Activated CD4-positive, alpha-beta memory T cell treated with anti-CD3 and anti-CD28 coated beads, Interleukin-2, amount 10 ng/mL, durations not matched to agents 7 days and 5 days (primary cell): Measurements from ENCODE around the gene SRSF4. TPM values are rescaled to one million over a fixed set of nuclear protein-coding genes. Genes with fewer than 3 reads are reported as not detected.
"Not testable (repeated sequence)": the region's sequence is repeated elsewhere in the genome, so short reads cannot be mapped to it uniquely, and the experiment has no call there.

Experiments
- CTCF ChIA-PET: fragments of 350-600 bp; sonication (Branson Sonifier 250); formaldehyde crosslinking; loops from one replicate; lab custom pipeline; 2021; ENCODE audit warnings: antibody characterized with exemption, inconsistent platforms; lab: Charles Lee
- POLR2A ChIA-PET: fragments of 350-600 bp; sonication (Branson Sonifier 250); formaldehyde crosslinking; loops from one replicate; lab custom pipeline; 2021; ENCODE audit warnings: antibody characterized with exemption; lab: Charles Lee
- DNase-seq: peaks from one replicate; pipeline ENCODE4 v3.0.0-alpha.2; 2020
- H3K27ac Mint-ChIP-seq: one replicate; pipeline ENCODE4 v1.8.0; 2021; ENCODE audit warnings: mild to moderate bottlenecking, mixed read lengths
- H3K27me3 Mint-ChIP-seq: one replicate; pipeline ENCODE4 v1.8.0; 2021; ENCODE audit warnings: mixed read lengths
- H3K36me3 Mint-ChIP-seq: one replicate; pipeline ENCODE4 v1.8.0; 2021; ENCODE audit warnings: low read depth, mixed read lengths
- H3K4me1 Mint-ChIP-seq: one replicate; pipeline ENCODE4 v1.8.0; 2021; ENCODE audit warnings: mixed read lengths
- H3K4me3 Mint-ChIP-seq: one replicate; pipeline ENCODE4 v1.8.0; 2021; ENCODE audit warnings: mild to moderate bottlenecking, mixed read lengths
- H3K9me3 Mint-ChIP-seq: one replicate; pipeline ENCODE4 v1.8.0; 2021; ENCODE audit warnings: mixed read lengths
- total RNA-seq, 2 experiments: library from RNA; stranded (reverse); gene quantifications; one replicate each; pipeline ENCODE4 v1.2.3, GENCODE V29; 2021

SRSF4 gene
- total RNA-seq, result 100 to 1,000 TPM; 121 to 123 TPM

DNA sequence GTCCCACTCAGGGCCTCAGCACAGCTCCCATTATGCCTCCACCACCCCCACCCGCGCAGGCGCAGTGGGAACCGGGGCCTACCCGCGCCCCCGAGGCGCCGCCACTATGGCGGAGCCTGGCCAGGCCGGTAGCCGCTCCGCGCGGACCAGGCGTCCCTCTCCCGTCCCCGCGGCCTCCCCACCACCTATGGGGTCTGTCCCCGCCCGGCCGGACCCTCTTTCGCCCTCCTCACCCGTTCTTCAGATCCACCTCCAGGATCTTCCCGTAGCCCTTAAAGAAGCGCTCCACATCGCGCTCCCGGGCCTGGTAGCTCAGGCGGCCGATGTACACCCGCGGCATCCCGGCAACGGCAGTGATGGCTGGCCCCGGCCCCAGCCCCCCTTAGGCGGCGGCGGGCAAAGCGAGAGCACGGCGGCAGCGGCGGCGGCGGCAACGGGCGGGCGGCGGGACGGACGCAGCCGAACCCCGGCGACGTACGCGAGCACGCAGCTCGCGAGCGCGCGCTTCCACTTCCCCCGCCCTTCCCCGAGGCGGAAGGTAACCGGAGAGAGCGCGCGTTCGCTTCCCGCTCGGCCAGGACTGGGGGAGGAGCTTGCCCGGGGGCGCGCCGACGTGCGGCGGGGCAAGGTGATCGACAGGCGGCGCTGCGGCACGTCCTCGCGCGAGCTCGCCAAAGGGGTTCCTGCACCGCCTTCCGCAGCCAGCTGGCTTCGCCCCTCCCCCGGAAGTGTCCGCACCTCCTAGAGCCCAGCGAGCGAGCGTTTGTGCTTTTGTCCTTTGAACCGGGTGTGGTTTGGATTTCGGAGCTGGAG, at the start of gene SRSF4:
TSS of gene SRSF4 (minus strand) at position 488 of the 813 bp plus-strand sequence. CDS start at position 340, 148 bp downstream.
- ChIA-PET CTCF (interaction anchor here (0.6 to 6.5 kb wide), 27 partner anchors 10 to 1881 kb away, joined by 3 to 72 read pairs (median 4); partner anchors contain the start of genes EPB41, GMEB1, PTPRU and TAF12), POLR2A (interaction anchor here (0.6 to 6.1 kb wide), 37 partner anchors 9 to 1537 kb away, joined by 3 to 108 read pairs (median 8); partner anchors contain the start of genes ATP5IF1, EPB41, GMEB1 and MECR)
- H3K4me3 Mint-ChIP-seq, result peak within 1 kb of the TSS; percentile 98
- peak; percentile 99 for DNase-seq
- peak within 1 kb of the TSS; percentile 95 for H3K27ac Mint-ChIP-seq
- no peaks in the 10 kb centered on the region for H3K27me3 Mint-ChIP-seq
- peaks cover 39% of the 10 kb centered on the region for H3K36me3 Mint-ChIP-seq
- H3K4me1 Mint-ChIP-seq, result peaks cover 50% of the 10 kb centered on the region
- H3K9me3 Mint-ChIP-seq, result no peaks in the 10 kb centered on the region

GRCh38 chr1:29230553-29231378, 49.1 kb upstream of the SRSF4 start, which contains the start of gene MECR:
TSS of gene MECR (minus strand) at chr1:29230934. CDS start at chr1:29230906, 28 bp downstream.
- peak; percentile 96 for DNase-seq
- ChIA-PET CTCF (no interaction called here), POLR2A (interaction anchor here (0.8 to 2.7 kb wide), 5 partner anchors 9 to 317 kb away, joined by 3 to 18 read pairs (median 5); partner anchors contain the start of genes EPB41 and SRSF4)
- peak within 1 kb of the TSS; percentile 81 for H3K27ac Mint-ChIP-seq
- H3K4me1 Mint-ChIP-seq, result peaks cover 20% of the 10 kb centered on the region
- H3K9me3 Mint-ChIP-seq, result no peaks in the 10 kb centered on the region
- H3K4me3 Mint-ChIP-seq, result peak within 1 kb of the TSS; percentile 98
- H3K36me3 Mint-ChIP-seq, result no peaks in the 10 kb centered on the region
- H3K27me3 Mint-ChIP-seq, result peaks cover 17% of the 10 kb centered on the region

GRCh38 chr1:29230204-29230552, 48.5 kb upstream of the SRSF4 start:
- no peak for DNase-seq
- peaks cover 14% of the 10 kb centered on the region for H3K27me3 Mint-ChIP-seq
- CTCF ChIA-PET, result interaction anchor here (0.9 kb wide), 1 partner anchor 28 kb away, joined by 3 read pairs; no protein-coding TSS in a partner anchor
- peak overlapping the region; percentile 98 for H3K4me3 Mint-ChIP-seq
- no peaks in the 10 kb centered on the region for H3K9me3 Mint-ChIP-seq
- peak overlapping the region; percentile 81 for H3K27ac Mint-ChIP-seq
- H3K4me1 Mint-ChIP-seq, result peaks cover 19% of the 10 kb centered on the region
- no peaks in the 10 kb centered on the region for H3K36me3 Mint-ChIP-seq
- POLR2A ChIA-PET, result interaction anchor here (0.8 to 2.7 kb wide), 5 partner anchors 9 to 316 kb away, joined by 3 to 18 read pairs (median 5); partner anchors contain the start of genes EPB41 and SRSF4

DNA sequence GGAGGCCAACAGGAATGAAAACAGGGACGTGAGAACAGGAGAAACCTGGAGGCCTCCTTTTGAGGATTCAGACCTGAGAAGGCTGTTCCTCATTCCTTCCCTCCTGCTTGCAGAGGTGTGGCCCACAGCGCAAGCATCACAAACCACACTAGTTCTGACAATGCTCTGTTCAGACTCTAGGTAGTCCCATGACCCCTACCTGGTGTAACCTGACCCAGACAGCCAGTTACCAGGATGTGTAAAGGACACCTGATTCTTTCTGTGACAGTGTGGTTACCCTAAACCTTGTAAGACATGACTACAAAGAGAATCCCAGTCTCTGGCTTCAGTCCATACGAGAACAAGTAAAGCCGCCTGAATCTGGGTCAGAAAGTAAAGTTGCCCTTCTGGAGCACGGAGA, 45.8 kb upstream of the SRSF4 start:
- no peak overlapping the region for H3K4me3 Mint-ChIP-seq
- no peaks in the 10 kb centered on the region for H3K36me3 Mint-ChIP-seq
- DNase-seq, result no peak
- peaks cover 19% of the 10 kb centered on the region for H3K4me1 Mint-ChIP-seq
- no peaks in the 10 kb centered on the region for H3K27me3 Mint-ChIP-seq
- no peaks in the 10 kb centered on the region for H3K9me3 Mint-ChIP-seq
- CTCF ChIA-PET, result no interaction called here
- no peak overlapping the region for H3K27ac Mint-ChIP-seq
- POLR2A ChIA-PET, result no interaction called here

- POLR2A ChIA-PET, result interaction anchor here (0.9 kb wide), 1 partner anchor 44 kb away, joined by 3 read pairs; no protein-coding TSS in a partner anchor
- no peaks in the 10 kb centered on the region for H3K36me3 Mint-ChIP-seq
- no peaks in the 10 kb centered on the region for H3K9me3 Mint-ChIP-seq
- H3K4me3 Mint-ChIP-seq, result no peak overlapping the region
- no peak for DNase-seq
- no peak overlapping the region for H3K27ac Mint-ChIP-seq
- H3K27me3 Mint-ChIP-seq, result no peaks in the 10 kb centered on the region
- CTCF ChIA-PET, result no interaction called here
- H3K4me1 Mint-ChIP-seq, result peaks cover 9% of the 10 kb centered on the region
Observed at GRCh38 chr1:29225361-29225760, 43.7 kb upstream of the SRSF4 start.

DNA sequence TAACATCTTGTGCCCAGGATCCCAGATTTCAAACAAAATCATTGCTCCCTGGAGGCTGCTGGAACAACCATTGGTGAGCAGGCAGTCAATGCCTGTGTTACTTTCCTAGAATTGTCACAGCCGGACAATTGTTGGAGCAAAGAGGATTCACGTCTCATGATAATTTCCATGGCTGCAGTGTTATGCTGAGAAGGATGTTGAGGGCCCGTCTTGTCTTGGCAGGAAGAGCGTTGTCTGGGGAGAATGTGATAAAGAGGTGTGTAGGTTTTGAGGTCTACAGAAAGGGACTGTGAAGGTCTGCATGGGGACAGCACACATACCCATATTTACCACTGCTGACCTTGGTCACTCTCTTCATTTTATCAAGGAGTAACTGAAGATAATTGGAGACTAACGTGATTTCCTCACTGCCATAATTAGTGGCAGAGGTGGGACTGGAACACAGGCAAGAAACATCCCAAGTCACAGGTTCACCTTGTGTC, 42.7 kb upstream of the SRSF4 start:
- H3K9me3 Mint-ChIP-seq, result no peaks in the 10 kb centered on the region
- ChIA-PET CTCF (no interaction called here), POLR2A (interaction anchor here (0.9 kb wide), 1 partner anchor 43 kb away, joined by 3 read pairs; no protein-coding TSS in a partner anchor)
- H3K4me3 Mint-ChIP-seq, result no peak overlapping the region
- H3K27ac Mint-ChIP-seq, result no peak overlapping the region
- no peaks in the 10 kb centered on the region for H3K27me3 Mint-ChIP-seq
- no peaks in the 10 kb centered on the region for H3K36me3 Mint-ChIP-seq
- DNase-seq, result no peak
- H3K4me1 Mint-ChIP-seq, result peaks cover under 1% of the 10 kb centered on the region

DNA sequence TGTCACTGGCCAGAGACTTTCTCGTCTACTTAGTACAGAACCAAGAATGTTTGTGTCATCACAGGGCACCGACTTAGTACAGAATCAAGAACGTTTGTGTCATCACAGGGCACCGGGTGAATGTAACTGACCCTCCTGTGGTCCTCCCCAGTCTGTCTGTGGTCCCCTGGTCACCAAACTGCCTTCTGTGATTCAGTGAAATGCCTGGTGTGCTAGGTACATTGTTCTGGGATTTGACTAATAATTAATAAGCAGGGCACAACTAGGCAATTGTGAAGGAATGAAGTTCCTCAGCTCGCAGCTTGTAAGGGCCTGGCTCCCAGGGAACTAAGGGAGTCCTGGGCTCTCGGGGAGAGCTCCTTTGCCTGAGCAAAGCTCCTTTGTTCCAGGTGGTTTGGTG, 41.8 kb upstream of the SRSF4 start:
- no peaks in the 10 kb centered on the region for H3K9me3 Mint-ChIP-seq
- H3K36me3 Mint-ChIP-seq, result no peaks in the 10 kb centered on the region
- POLR2A ChIA-PET, result no interaction called here

GRCh38 chr1:29222686-29223085, 41.0 kb upstream of the SRSF4 start:
- POLR2A ChIA-PET, result no interaction called here
- Mint-ChIP-seq H3K27me3 (no peaks in the 10 kb centered on the region), H3K4me1 (no peaks in the 10 kb centered on the region), H3K4me3 (no peak overlapping the region), H3K9me3 (no peaks in the 10 kb centered on the region), H3K36me3 (no peaks in the 10 kb centered on the region), H3K27ac (no peak overlapping the region)
- DNase-seq, result no peak
- CTCF ChIA-PET, result no interaction called here

More for the DNA sequence above, 41.8 kb upstream of the SRSF4 start:
- no peak for DNase-seq
- CTCF ChIA-PET, result interaction anchor here (0.7 kb wide), 1 partner anchor 753 kb away, joined by 3 read pairs; no protein-coding TSS in a partner anchor
- Mint-ChIP-seq H3K4me3 (no peak overlapping the region), H3K27me3 (no peaks in the 10 kb centered on the region), H3K4me1 (no peaks in the 10 kb centered on the region), H3K27ac (no peak overlapping the region)

GRCh38 chr1:29222260-29222659, 40.6 kb upstream of the SRSF4 start:
- DNase-seq, H3K36me3 Mint-ChIP-seq, POLR2A ChIA-PET, H3K4me3 Mint-ChIP-seq, H3K9me3 Mint-ChIP-seq, CTCF ChIA-PET, H3K27me3 Mint-ChIP-seq, H3K27ac Mint-ChIP-seq, H3K4me1 Mint-ChIP-seq: not testable (repeated sequence)

DNA sequence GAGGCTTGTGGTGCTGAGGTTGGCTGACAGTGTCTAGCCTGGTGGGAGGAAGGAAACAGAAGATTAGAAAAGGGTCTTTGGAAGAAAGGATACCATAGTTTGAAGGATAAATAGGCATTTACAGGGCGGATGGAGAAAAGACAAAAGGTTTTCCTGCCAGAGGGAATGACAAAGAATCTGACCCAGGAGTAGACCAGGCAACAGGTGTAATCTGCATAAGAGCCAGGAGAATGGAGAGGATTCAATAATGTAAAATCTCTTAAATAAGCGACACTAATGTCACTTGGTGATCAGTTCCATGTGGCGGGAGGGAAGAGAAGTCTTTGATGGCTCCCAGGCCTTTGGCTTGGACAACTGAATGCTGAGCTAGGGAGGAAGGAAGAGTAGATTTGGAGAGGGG, 39.6 kb upstream of the SRSF4 start:
- Mint-ChIP-seq H3K27me3 (no peaks in the 10 kb centered on the region), H3K4me3 (no peak overlapping the region), H3K4me1 (no peaks in the 10 kb centered on the region), H3K9me3 (no peaks in the 10 kb centered on the region), H3K36me3 (no peaks in the 10 kb centered on the region), H3K27ac (no peak overlapping the region)
- no peak for DNase-seq
- ChIA-PET POLR2A (no interaction called here), CTCF (no interaction called here)

- no peaks in the 10 kb centered on the region for H3K9me3 Mint-ChIP-seq
- no peak overlapping the region for H3K4me3 Mint-ChIP-seq
- no peaks in the 10 kb centered on the region for H3K4me1 Mint-ChIP-seq
- peaks cover 4% of the 10 kb centered on the region for H3K36me3 Mint-ChIP-seq
- CTCF ChIA-PET, result interaction anchor here (1.4 kb wide), 1 partner anchor 16 kb away, joined by 5 read pairs; no protein-coding TSS in a partner anchor
- DNase-seq, result no peak
- no peaks in the 10 kb centered on the region for H3K27me3 Mint-ChIP-seq
- POLR2A ChIA-PET, result interaction anchor here (1.6 kb wide), 1 partner anchor 12 kb away, joined by 5 read pairs; no protein-coding TSS in a partner anchor
- no peak overlapping the region for H3K27ac Mint-ChIP-seq
Observed at GRCh38 chr1:29218223-29218622, 36.5 kb upstream of the SRSF4 start.

DNA sequence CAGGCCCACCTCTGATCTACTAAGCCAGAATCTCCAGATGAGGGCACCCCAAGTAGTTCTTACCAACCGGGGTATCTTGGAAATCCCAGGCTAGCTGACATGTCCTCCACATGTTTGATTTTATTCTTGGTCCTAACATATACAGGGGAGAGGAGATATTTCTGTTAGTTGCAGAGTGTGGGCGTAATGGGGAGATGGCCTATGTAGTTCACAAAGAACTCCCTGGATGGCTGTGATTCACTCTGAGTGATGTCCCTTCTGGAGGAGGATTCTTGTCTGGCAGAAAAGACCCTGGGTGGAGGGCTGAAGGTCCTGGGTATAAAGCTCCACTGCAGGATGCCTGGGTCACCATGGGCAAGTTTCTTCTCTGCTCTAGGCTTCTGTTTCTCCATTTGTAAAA, 35.9 kb upstream of the SRSF4 start:
- H3K4me3 Mint-ChIP-seq, result no peak overlapping the region
- H3K4me1 Mint-ChIP-seq, result no peaks in the 10 kb centered on the region
- no peaks in the 10 kb centered on the region for H3K27me3 Mint-ChIP-seq
- DNase-seq, result no peak
- H3K36me3 Mint-ChIP-seq, result peaks cover 6% of the 10 kb centered on the region
- CTCF ChIA-PET, result no interaction called here
- POLR2A ChIA-PET, result interaction anchor here (1.6 kb wide), 1 partner anchor 12 kb away, joined by 5 read pairs; no protein-coding TSS in a partner anchor
- H3K27ac Mint-ChIP-seq, result no peak overlapping the region
- no peaks in the 10 kb centered on the region for H3K9me3 Mint-ChIP-seq
